Measurements from ENCODE around the gene DCAF11. TPM values are rescaled to one million over a fixed set of nuclear protein-coding genes. Genes with fewer than 3 reads are reported as not detected.

DCAF11 gene
- total RNA-seq, 1 experiment from 2014 or later, result 45.5 TPM

DNA sequence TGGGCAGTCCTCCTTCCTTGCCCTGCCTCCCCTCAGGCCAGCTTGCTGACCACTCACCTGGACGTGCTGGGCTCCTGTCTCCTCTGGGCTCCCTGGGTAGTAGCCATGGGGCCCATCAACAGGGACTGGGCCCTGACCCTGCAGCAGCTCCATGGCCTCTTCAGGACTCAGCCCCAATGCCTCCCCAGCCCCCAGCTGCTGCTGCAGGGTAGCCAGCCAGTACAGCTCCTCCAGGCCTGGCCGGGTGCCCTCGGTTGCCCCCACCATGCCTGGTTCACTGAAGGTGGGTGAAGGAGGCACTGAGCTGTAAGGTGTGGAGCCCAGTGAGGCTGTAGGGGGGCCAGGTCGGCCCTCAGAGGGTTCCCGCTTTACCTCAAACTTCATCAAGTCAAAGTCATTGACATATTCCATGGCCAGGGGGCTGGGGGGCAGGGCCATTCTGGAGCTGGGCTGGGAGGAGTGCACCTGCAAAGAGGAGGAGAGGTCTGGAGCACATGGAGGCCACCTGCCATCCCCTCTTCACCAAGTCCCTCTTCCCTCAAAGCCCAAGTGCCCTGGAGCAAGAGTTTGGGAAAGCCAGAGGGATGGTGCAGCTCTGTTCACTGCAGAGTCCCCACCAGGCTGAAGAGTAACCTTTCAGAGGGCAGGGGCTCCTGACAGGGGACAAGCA, 32.0 kb upstream of the DCAF11 start:
- ChIA-PET CTCF (no interaction called here), POLR2A (ENCODE audit: low non-redundant PET) (no interaction called here)
- no TSS peak for BruUV-seq (replicated peaks)
- intact Hi-C loops (cut with micrococcal nuclease; ENCODE audit: unreplicated experiment), result no loop called here
- Histone ChIP-seq H3K27me3 (replicated peaks; ENCODE audit: insufficient read depth, low read depth, low read length, poor library complexity) (peaks cover 13% of the 10 kb centered on the region), H3K9me3 (ENCODE audit: low read depth, low read length, poor library complexity, severe bottlenecking) (no peaks in the 10 kb centered on the region), H3K4me3 (ENCODE audit: low read depth, low read length, poor library complexity, severe bottlenecking) (no peak overlapping the region), H3K36me3 (ENCODE audit: insufficient read depth, low read length, poor library complexity, severe bottlenecking) (no peaks in the 10 kb centered on the region), H3K27ac (ENCODE audit: low read depth, low read length, poor library complexity, severe bottlenecking) (no peak overlapping the region), H3K4me1 (ENCODE audit: insufficient read depth, low read length, poor library complexity, severe bottlenecking) (peaks cover 6% of the 10 kb centered on the region)
- TF ChIP-seq, protein P1, sequence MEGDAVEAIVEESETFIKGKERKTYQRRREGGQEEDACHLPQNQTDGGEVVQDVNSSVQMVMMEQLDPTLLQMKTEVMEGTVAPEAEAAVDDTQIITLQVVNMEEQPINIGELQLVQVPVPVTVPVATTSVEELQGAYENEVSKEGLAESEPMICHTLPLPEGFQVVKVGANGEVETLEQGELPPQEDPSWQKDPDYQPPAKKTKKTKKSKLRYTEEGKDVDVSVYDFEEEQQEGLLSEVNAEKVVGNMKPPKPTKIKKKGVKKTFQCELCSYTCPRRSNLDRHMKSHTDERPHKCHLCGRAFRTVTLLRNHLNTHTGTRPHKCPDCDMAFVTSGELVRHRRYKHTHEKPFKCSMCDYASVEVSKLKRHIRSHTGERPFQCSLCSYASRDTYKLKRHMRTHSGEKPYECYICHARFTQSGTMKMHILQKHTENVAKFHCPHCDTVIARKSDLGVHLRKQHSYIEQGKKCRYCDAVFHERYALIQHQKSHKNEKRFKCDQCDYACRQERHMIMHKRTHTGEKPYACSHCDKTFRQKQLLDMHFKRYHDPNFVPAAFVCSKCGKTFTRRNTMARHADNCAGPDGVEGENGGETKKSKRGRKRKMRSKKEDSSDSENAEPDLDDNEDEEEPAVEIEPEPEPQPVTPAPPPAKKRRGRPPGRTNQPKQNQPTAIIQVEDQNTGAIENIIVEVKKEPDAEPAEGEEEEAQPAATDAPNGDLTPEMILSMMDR (conservative IDR thresholded peaks at IDR 0.05; ENCODE audit: low read depth, low read length), result no peak
- no peak for TF ChIP-seq EZH2 (IDR thresholded peaks at IDR 0.05; ENCODE audit: borderline replicate concordance, low read depth, low read length, poor library complexity, severe bottlenecking)
- DNase-seq (ENCODE audit: low spot score), result no peak

DNA sequence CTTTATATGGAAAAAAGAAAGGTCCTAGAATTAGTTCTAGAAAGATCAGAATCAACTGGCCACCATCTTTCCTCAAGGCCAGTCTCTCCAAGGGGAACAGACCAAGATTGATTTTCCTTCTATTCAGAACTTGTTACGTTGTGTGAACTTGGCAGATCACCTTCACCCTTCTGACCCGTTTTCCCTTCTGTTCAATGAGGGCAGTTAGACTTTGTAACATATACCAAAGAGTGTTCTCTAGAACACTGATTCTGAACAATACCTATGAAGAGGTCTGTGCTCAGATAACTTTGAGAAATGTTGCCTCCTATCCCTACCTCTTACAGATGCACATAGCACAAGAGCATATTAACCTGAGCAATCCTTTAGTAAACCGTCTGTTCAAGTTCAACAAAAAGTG, 31.1 kb upstream of the DCAF11 start:
- H3K27ac ChIP-seq (ENCODE audit: low read depth, low read length, poor library complexity, severe bottlenecking), result no peak overlapping the region
- H3K4me1 ChIP-seq (ENCODE audit: insufficient read depth, low read length, poor library complexity, severe bottlenecking), result peaks cover 6% of the 10 kb centered on the region
- peaks cover 13% of the 10 kb centered on the region for H3K27me3 ChIP-seq (replicated peaks; ENCODE audit: insufficient read depth, low read depth, low read length, poor library complexity)
- no peaks in the 10 kb centered on the region for H3K9me3 ChIP-seq (ENCODE audit: low read depth, low read length, poor library complexity, severe bottlenecking)
- no peak for TF ChIP-seq EZH2 (IDR thresholded peaks at IDR 0.05; ENCODE audit: borderline replicate concordance, low read depth, low read length, poor library complexity, severe bottlenecking)
- DNase-seq (ENCODE audit: low spot score), result no peak
- no peaks in the 10 kb centered on the region for H3K36me3 ChIP-seq (ENCODE audit: insufficient read depth, low read length, poor library complexity, severe bottlenecking)
- CTCF ChIA-PET, result no interaction called here
- H3K4me3 ChIP-seq (ENCODE audit: low read depth, low read length, poor library complexity, severe bottlenecking), result no peak overlapping the region
- no TSS peak for BruUV-seq (replicated peaks)
- POLR2A ChIA-PET (ENCODE audit: low non-redundant PET), result no interaction called here
- intact Hi-C loops (cut with micrococcal nuclease; ENCODE audit: unreplicated experiment), result no loop called here

DNA sequence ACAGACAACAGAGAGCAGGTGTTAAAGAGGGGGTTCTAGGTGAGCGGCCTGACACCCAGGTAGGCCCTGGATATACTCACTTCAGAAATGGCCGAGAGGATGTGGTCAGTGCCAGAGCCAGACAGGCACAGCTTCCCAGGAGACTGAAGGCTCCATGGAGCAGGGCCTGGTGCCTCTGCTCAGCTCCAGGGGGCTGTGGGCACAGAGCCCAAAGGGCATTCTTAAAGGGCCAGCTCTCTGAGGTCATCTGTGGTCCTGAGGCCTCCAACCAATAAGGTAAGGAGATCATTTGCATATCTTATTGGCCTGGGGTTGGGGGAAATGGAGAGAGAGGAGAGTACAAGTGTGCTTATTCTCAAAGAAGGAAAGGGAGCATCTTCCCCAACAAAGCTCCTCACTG, 30.1 kb upstream of the DCAF11 start:
- H3K9me3 ChIP-seq (ENCODE audit: low read depth, low read length, poor library complexity, severe bottlenecking), result no peaks in the 10 kb centered on the region
- BruUV-seq (replicated peaks), result no TSS peak
- H3K4me3 ChIP-seq (ENCODE audit: low read depth, low read length, poor library complexity, severe bottlenecking), result no peak overlapping the region
- no peak for TF ChIP-seq EZH2 (IDR thresholded peaks at IDR 0.05; ENCODE audit: borderline replicate concordance, low read depth, low read length, poor library complexity, severe bottlenecking)
- TF ChIP-seq, protein P1 (conservative IDR thresholded peaks at IDR 0.05; ENCODE audit: low read depth, low read length), result no peak
- peaks cover 13% of the 10 kb centered on the region for H3K27me3 ChIP-seq (replicated peaks; ENCODE audit: insufficient read depth, low read depth, low read length, poor library complexity)
- peaks cover 6% of the 10 kb centered on the region for H3K4me1 ChIP-seq (ENCODE audit: insufficient read depth, low read length, poor library complexity, severe bottlenecking)
- intact Hi-C loops (cut with micrococcal nuclease; ENCODE audit: unreplicated experiment), result no loop called here
- CTCF ChIA-PET, result no interaction called here
- no peaks in the 10 kb centered on the region for H3K36me3 ChIP-seq (ENCODE audit: insufficient read depth, low read length, poor library complexity, severe bottlenecking)
- POLR2A ChIA-PET (ENCODE audit: low non-redundant PET), result no interaction called here
- no peak for DNase-seq (ENCODE audit: low spot score)
- no peak overlapping the region for H3K27ac ChIP-seq (ENCODE audit: low read depth, low read length, poor library complexity, severe bottlenecking)

DNA sequence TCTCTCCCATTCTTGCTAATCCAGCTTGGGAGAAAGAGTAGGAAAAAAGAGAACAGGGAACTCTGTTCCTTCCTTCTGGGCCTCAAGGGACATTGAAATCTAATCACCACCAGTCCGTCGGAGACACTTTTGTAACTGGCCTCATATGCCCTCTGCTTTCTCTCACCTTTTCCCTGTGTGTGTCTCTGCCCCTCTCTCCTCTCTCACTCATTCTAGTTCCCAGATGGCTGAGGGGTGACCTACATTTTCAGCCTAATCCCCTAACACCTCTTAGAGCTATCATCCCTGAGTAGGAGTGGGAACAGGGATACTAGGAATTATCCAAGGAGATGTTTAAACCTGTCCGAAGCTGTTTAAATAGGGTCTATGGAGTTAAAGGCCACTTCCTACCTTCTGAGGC, 29.4 kb upstream of the DCAF11 start:
- ChIA-PET CTCF (no interaction called here), POLR2A (ENCODE audit: low non-redundant PET) (no interaction called here)
- peaks cover 9% of the 10 kb centered on the region for H3K27me3 ChIP-seq (replicated peaks; ENCODE audit: insufficient read depth, low read depth, low read length, poor library complexity)
- H3K4me1 ChIP-seq (ENCODE audit: insufficient read depth, low read length, poor library complexity, severe bottlenecking), result peaks cover 6% of the 10 kb centered on the region
- BruUV-seq (replicated peaks), result no TSS peak
- H3K27ac ChIP-seq (ENCODE audit: low read depth, low read length, poor library complexity, severe bottlenecking), result no peak overlapping the region
- H3K4me3 ChIP-seq (ENCODE audit: low read depth, low read length, poor library complexity, severe bottlenecking), result no peak overlapping the region
- intact Hi-C loops (cut with micrococcal nuclease; ENCODE audit: unreplicated experiment), result no loop called here
- TF ChIP-seq, protein P1 (conservative IDR thresholded peaks at IDR 0.05; ENCODE audit: low read depth, low read length), result no peak
- TF ChIP-seq EZH2 (IDR thresholded peaks at IDR 0.05; ENCODE audit: borderline replicate concordance, low read depth, low read length, poor library complexity, severe bottlenecking), result no peak
- H3K9me3 ChIP-seq (ENCODE audit: low read depth, low read length, poor library complexity, severe bottlenecking), result no peaks in the 10 kb centered on the region
- H3K36me3 ChIP-seq (ENCODE audit: insufficient read depth, low read length, poor library complexity, severe bottlenecking), result no peaks in the 10 kb centered on the region
- no peak for DNase-seq (ENCODE audit: low spot score)
